ENCODE data around the gene CNOT1. TPM values are rescaled to one million over a fixed set of nuclear protein-coding genes. Genes with fewer than 3 reads are reported as not detected.

The CNOT1 gene
- total RNA-seq, 2 donors from 2014 or later: 213 to 224 TPM

DNA sequence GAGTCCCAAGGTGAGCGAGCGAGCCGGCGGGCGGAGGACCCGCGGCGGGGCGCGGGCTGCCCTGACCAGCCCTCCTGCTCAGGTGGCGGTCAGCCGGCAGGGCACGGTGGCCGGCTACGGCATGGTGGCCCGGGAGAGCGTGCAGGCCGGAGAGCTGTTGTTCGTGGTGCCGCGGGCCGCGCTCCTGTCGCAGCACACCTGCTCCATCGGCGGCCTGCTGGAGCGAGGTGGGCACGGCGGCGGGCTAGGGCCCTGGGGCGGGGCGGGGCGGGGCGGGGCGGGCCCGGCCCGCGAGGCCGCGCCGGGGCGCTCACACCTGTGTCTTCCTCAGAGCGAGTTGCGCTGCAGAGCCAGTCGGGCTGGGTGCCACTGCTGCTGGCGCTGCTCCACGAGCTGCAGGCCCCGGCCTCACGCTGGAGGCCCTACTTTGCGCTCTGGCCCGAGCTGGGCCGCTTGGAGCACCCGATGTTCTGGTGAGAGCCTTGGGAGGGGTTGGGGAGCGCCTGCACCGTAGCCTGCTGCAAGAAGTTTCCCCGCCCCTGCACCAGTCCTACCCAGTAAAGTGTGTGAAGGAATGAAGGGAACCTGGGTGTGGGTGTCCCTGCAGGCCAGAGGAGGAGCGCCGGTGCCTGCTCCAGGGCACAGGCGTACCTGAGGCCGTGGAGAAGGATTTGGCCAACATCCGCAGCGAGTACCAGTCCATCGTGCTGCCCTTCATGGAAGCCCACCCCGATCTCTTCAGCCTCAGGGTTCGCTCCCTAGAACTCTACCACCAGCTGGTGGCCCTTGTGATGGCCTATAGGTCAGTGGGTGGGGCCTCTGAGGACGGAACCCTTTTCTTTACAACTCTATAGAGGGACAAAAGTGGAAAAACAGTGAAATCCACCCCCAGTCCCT is 113.5 kb downstream of the CNOT1 start:
- Mint-ChIP-seq H3K27me3 (no peaks in the 10 kb centered on the region), H3K4me3 (peak overlapping the region; percentile 91), H3K27ac (peak overlapping the region; percentile 49), H3K36me3 (ENCODE audit: low read depth) (peaks cover 5% of the 10 kb centered on the region), H3K4me1 (peaks cover 26% of the 10 kb centered on the region)
- no peaks in the 10 kb centered on the region for H3K9me3 ChIP-seq (ENCODE audit: control insufficient read depth, low read length, poor library complexity, severe bottlenecking)
- ATAC-seq: peak; percentile 72
- DNase-seq: peak in 2 of 3 donors; percentile 29 to 38

DNA sequence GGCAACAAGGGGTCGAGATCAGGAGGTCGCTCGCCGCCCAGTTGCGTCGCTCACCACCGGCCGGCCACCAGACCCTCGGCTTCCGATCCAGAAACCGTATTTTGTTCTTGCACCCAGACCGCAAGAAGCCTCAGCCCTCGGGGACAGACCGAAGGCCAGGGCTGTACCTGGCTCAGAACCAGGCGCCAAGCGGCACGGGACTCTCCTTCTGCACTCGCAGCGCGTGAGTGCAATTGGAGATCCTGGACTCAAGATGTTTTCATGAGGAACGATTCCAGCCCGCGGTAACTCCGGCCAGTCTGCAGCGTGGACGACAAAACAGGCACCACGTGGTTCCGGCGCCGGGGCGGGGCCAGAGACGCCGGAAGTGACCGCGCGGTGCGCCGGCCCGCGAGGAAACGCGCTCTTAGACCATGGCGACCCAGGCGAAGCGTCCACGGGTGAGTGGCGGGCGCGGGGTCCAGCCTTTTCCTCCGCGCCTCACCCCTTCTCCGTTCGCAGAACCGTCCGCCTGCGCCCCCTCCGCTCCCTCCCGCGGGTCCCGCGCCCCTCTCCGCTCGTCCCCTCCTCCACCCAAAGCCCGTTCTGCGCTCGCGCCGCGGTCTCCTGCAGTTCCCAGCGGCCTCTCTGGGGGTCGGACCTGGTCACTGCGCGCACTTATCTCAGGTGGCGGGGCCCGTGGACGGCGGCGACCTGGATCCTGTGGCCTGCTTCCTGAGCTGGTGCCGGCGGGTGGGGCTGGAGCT is 114.3 kb downstream of the CNOT1 start, which contains the start of gene SETD6:
TSS of gene SETD6 (plus strand) at position 393 of the 746 bp plus-strand sequence. CDS start at position 414, 21 bp downstream.
- H3K27ac Mint-ChIP-seq: peak within 1 kb of the TSS; percentile 80
- no peaks in the 10 kb centered on the region for H3K27me3 Mint-ChIP-seq
- H3K4me3 Mint-ChIP-seq: peak within 1 kb of the TSS; percentile 91

DNA sequence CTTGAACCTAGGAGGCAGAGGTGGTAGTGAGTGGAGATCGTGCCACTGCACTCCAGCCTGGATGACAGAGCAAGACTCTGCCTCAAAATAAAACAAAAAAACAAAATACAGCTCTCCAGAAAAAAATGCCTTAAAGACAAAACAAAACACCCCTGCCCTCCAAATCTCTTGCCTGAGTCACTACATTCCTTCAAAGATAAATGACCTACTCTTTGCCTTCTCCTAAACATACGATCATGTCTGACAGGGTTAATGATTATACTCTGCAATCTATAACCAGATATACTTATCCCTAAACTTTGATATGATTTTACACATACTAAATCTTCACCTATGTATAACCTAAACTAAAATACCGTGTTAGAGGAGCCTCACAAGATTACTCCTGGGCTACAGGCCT is 115.8 kb downstream of the CNOT1 start:
- peaks cover 5% of the 10 kb centered on the region for H3K36me3 Mint-ChIP-seq (ENCODE audit: low read depth)
- H3K27me3 Mint-ChIP-seq: no peaks in the 10 kb centered on the region
- no peak for DNase-seq
- no peak for ATAC-seq
- H3K4me3 Mint-ChIP-seq: no peak overlapping the region
- H3K27ac Mint-ChIP-seq: no peak overlapping the region
- H3K4me1 Mint-ChIP-seq: peaks cover 26% of the 10 kb centered on the region
- no peaks in the 10 kb centered on the region for H3K9me3 ChIP-seq (ENCODE audit: control insufficient read depth, low read length, poor library complexity, severe bottlenecking)

More for the DNA sequence above, 114.3 kb downstream of the CNOT1 start, which contains the start of gene SETD6:
- DNase-seq (peak; percentile 42 to 61 (median 56)), ATAC-seq (peak; percentile 81)
- H3K36me3 Mint-ChIP-seq (ENCODE audit: low read depth): peaks cover 5% of the 10 kb centered on the region
- no peaks in the 10 kb centered on the region for H3K9me3 ChIP-seq (ENCODE audit: control insufficient read depth, low read length, poor library complexity, severe bottlenecking)
- H3K4me1 Mint-ChIP-seq: peaks cover 26% of the 10 kb centered on the region

DNA sequence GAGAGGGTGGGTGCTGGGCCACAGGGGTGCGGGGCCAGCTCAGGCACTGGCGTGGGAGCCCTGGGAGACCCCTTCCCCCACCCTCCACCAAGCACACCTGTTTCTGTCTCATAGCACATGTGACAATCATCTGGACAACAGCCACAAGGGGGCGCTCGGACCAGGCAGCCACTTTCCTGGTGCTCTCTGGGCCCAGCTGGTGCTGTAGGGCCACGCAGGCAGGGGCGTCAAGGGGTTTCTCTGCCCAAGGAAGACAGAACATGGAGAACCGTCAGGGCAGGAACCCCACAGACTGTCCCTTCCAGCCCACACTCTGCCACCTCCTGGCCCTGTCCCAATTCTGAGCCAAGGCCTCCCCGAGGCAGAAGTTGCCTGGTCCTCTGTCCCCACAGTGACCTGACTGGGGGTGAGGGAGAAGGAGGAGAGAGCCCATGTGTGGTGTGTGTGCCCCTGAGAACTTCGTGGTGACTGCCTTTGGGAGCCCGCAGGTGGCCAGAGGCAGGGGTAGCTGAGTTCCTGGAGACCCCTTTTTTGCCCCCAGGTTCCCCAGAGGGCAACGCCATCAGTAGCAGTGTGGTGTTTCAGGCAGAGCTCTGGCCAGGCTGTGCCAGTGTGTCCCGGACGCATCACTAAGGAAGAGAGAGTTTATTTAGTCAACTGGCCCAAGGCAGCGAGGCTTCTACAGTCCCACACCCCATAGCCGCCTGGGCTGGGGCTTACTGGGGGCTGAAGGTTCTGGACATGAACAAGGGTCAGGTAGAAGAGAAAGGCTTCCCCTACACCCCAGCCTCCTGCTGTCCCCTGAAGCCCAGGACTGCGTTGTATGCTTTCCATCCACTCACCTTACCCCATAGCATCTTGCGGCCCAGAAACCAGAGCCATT is 117.5 kb downstream of the CNOT1 start:
- peak; percentile 47 for ATAC-seq
- Mint-ChIP-seq H3K4me1 (peaks cover 24% of the 10 kb centered on the region), H3K36me3 (ENCODE audit: low read depth) (no peaks in the 10 kb centered on the region), H3K4me3 (no peak overlapping the region), H3K27me3 (no peaks in the 10 kb centered on the region), H3K27ac (peak overlapping the region; percentile 51)
- no peaks in the 10 kb centered on the region for H3K9me3 ChIP-seq (ENCODE audit: control insufficient read depth, low read length, poor library complexity, severe bottlenecking)
- DNase-seq: peak; percentile 65 to 83 (median 74)

GRCh38 chr16:58510776-58511628 is 118.6 kb downstream of the CNOT1 start:
- ATAC-seq (no peak), DNase-seq (no peak)
- no peaks in the 10 kb centered on the region for H3K36me3 Mint-ChIP-seq (ENCODE audit: low read depth)
- H3K9me3 ChIP-seq (ENCODE audit: control insufficient read depth, low read length, poor library complexity, severe bottlenecking): no peaks in the 10 kb centered on the region
- peak overlapping the region; percentile 51 for H3K27ac Mint-ChIP-seq
- H3K4me1 Mint-ChIP-seq: peaks cover 20% of the 10 kb centered on the region
- no peaks in the 10 kb centered on the region for H3K27me3 Mint-ChIP-seq
- no peak overlapping the region for H3K4me3 Mint-ChIP-seq

DNA sequence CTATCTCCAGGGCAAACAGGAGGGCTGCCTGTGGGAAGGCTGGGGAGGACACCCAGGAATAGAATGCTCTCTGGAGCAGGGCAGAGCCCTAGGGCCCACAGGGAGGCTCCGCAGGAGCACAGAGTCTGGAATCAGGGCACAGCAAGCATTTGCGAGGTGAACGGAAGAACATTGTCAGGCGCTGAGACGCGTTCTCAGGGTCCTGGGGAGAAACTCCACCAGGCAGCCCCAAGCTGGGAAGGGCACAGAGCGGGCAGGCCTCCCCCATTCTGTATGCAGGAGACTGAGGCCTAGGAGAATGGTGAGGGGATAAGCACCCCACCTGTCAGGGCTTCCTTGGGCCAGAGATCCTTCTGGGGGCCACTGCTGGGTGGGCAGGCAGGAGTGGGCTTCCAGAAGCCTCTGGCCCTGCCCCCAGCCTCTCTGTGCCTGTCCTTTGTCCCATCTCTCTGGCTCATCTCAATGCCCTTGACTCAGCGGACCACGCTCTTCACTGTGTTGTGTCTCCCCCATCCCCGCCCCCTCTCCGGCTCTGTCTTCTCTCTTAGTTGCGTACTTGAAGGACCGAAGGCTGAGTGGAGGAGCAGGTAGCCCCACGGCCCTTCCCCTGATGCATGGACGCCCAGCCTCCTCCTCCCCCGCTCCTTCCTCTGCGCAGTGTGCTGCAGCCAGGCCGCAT is 119.4 kb downstream of the CNOT1 start:
- no peaks in the 10 kb centered on the region for H3K27me3 Mint-ChIP-seq
- ATAC-seq (no peak), DNase-seq (no peak)
- no peak overlapping the region for H3K27ac Mint-ChIP-seq
- no peaks in the 10 kb centered on the region for H3K9me3 ChIP-seq (ENCODE audit: control insufficient read depth, low read length, poor library complexity, severe bottlenecking)
- H3K4me1 Mint-ChIP-seq: peaks cover 20% of the 10 kb centered on the region
- H3K4me3 Mint-ChIP-seq: no peak overlapping the region
- H3K36me3 Mint-ChIP-seq (ENCODE audit: low read depth): no peaks in the 10 kb centered on the region

DNA sequence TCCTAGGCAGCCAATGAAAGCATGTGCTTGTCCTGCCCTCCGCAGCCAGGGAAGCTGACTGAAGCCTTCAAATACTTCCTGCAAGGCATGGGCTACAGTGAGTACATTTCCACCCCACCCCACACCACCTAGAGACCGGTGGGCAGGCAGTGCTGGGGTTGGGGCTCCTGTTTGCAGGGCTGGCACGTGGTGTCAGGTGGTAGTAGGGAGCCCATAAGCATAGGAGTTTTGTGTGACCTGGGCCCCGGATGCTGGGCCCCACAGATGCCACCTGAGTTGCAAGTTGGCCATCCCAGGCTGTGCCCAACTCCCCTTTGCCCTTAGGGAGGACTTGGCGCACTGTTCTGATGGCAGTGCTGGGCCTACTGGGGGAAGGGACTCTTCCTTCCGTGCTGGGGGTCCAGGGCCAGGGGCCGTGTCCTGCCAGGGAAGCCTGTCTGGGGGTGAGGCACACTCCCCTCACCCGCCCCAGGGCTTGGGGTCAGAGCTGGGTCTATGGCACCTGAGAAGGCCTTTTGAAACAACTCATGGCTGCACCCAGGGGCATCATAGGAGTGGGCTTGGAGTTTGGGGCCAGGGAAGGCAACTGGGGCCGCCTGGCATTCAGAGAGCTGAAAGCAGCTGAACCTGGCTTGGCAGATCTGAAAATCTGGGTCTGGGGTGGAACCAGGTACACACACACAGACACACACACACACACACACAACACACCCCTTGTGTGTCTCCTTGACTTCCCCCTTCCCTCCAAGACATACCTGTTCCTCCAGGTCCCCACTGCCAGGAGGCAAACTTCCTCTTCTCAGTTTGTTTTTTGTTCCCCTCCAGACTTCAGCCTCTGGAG is 120.2 kb downstream of the CNOT1 start:
- DNase-seq: no peak
- Mint-ChIP-seq H3K27ac (no peak overlapping the region), H3K4me1 (peaks cover 14% of the 10 kb centered on the region), H3K4me3 (no peak overlapping the region), H3K27me3 (no peaks in the 10 kb centered on the region), H3K36me3 (ENCODE audit: low read depth) (no peaks in the 10 kb centered on the region)
- no peaks in the 10 kb centered on the region for H3K9me3 ChIP-seq (ENCODE audit: control insufficient read depth, low read length, poor library complexity, severe bottlenecking)
- ATAC-seq: no peak

DNA sequence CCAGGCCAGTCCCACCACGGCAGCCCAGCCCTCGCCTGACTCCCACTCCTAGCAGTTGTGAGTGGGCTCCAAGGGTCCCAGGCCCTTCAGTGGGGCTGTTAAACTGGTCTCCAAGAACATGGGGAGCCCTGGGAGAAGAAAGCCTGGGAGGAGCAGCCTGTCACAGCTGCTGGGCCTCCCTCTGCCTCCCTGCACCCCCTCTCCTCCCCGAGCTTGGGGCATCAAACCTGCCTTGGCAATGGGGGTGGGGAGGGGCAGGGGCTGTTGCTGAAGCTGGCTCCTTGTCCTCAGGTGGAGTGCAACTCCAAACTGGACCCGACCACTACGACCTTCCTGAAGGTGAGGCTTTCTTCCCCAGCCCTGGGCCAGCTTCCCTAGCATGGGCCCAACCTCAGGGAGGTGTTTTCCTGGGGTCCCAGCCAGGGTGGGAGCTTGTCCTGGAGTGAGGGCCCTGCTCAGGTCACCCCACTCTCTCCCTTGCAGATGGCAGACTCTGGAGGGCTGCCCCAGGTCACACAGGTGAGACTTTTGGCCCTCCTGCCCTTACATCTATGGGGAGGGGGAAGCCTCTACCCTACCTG is 120.9 kb downstream of the CNOT1 start:
- peaks cover 12% of the 10 kb centered on the region for H3K4me1 Mint-ChIP-seq
- H3K36me3 Mint-ChIP-seq (ENCODE audit: low read depth): no peaks in the 10 kb centered on the region
- H3K4me3 Mint-ChIP-seq: no peak overlapping the region
- ATAC-seq (no peak), DNase-seq (no peak)
- no peak overlapping the region for H3K27ac Mint-ChIP-seq
- H3K27me3 Mint-ChIP-seq: no peaks in the 10 kb centered on the region
- H3K9me3 ChIP-seq (ENCODE audit: control insufficient read depth, low read length, poor library complexity, severe bottlenecking): no peaks in the 10 kb centered on the region

DNA sequence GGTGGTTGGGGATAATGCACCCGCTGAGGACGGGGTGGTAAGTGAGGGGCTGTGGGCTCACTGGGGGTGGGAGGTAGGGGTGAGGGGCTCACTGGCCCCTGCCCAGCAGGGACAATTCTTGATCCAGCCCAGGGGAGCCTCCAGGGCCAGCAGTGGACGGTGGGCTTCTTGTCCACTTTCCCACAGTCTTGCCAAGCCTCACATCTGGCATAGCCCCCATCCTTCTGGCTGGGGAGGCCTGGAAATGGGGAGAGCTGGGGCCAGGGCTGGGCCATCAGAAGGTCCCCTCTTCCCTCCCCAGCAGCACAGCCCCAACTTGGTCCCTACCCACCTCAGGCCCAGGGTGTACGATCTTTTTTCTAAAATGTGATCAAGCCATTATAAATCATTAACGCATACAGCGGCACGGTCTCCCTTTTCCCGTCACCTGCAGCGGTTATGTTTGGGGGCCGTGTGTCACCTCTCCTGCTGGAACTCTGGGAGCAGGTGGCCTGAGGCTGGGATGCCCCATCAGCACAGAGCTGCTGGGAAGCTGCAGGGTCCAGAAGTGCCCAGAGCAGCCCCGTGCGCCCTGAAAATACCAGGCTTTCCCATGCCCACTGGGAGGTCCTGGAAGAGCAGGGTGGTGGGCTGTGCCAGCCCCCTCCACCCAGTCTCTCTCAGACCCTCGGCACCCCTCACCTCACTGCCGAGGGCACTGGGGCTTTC is 121.5 kb downstream of the CNOT1 start:
- no peak overlapping the region for H3K27ac Mint-ChIP-seq
- H3K9me3 ChIP-seq (ENCODE audit: control insufficient read depth, low read length, poor library complexity, severe bottlenecking): no peaks in the 10 kb centered on the region
- peaks cover 3% of the 10 kb centered on the region for H3K27me3 Mint-ChIP-seq
- H3K4me1 Mint-ChIP-seq: peaks cover 12% of the 10 kb centered on the region
- no peaks in the 10 kb centered on the region for H3K36me3 Mint-ChIP-seq (ENCODE audit: low read depth)
- no peak for ATAC-seq
- no peak overlapping the region for H3K4me3 Mint-ChIP-seq
- no peak for DNase-seq

GRCh38 chr16:58507195-58507962 is 122.2 kb downstream of the CNOT1 start:
- H3K27ac Mint-ChIP-seq: peak overlapping the region; percentile 57
- H3K4me1 Mint-ChIP-seq: peaks cover 12% of the 10 kb centered on the region
- no peak overlapping the region for H3K4me3 Mint-ChIP-seq
- H3K27me3 Mint-ChIP-seq: peaks cover 10% of the 10 kb centered on the region
- H3K36me3 Mint-ChIP-seq (ENCODE audit: low read depth): no peaks in the 10 kb centered on the region
- ATAC-seq (no peak), DNase-seq (no peak)
- no peaks in the 10 kb centered on the region for H3K9me3 ChIP-seq (ENCODE audit: control insufficient read depth, low read length, poor library complexity, severe bottlenecking)

Data from T-helper 17 cell (primary cell).